Measurements from ENCODE around the gene KCNQ1.

KCNQ1 gene

GRCh38 chr11:2551131-2551530 lies 106.3 kb downstream of the KCNQ1 start:
- no peak overlapping the region for H2AFZ ChIP-seq (ENCODE audit: low read depth, low read length)
- H3K4me3 ChIP-seq (ENCODE audit: low read length) = no peak overlapping the region
- peaks cover 4% of the 10 kb centered on the region for H3K27me3 ChIP-seq (ENCODE audit: insufficient read depth, low read length)

DNA sequence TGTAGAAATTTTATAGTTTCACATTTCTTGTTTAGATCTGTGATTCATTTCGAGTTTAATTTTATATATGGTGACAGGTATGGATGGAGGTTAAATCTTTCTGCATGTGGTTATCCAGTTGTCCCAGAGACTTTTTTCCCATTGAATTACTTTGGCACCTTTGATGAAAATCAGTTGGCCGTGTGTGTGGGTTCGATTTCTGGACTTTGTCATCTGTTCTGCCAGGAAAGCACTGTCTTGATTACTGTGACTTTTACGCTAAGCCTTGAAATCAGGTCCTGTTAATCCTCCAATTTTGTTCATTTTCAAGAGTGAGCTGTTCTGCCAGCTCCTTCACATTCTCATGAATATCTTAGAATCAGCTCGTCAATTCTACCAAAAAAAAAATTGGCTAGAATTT lies 107.4 kb downstream of the KCNQ1 start:
- H3K4me1 ChIP-seq (ENCODE audit: insufficient read depth, low read length) = no peaks in the 10 kb centered on the region
- no peak overlapping the region for H3K4me3 ChIP-seq (ENCODE audit: low read length)
- no peaks in the 10 kb centered on the region for H3K9me3 ChIP-seq (ENCODE audit: low read length)
- H3K27me3 ChIP-seq (ENCODE audit: insufficient read depth, low read length) = peaks cover 4% of the 10 kb centered on the region
- no peaks in the 10 kb centered on the region for H3K36me3 ChIP-seq (ENCODE audit: insufficient read depth, low read length)
- no peak overlapping the region for H2AFZ ChIP-seq (ENCODE audit: low read depth, low read length)

More at GRCh38 chr11:2551131-2551530, 106.3 kb downstream of the KCNQ1 start:
- no peaks in the 10 kb centered on the region for H3K4me1 ChIP-seq (ENCODE audit: insufficient read depth, low read length)
- H3K36me3 ChIP-seq (ENCODE audit: insufficient read depth, low read length) = no peaks in the 10 kb centered on the region
- no peaks in the 10 kb centered on the region for H3K9me3 ChIP-seq (ENCODE audit: low read length)

- Histone ChIP-seq H3K27me3 (ENCODE audit: insufficient read depth, low read length) (peaks cover 4% of the 10 kb centered on the region), H2AFZ (ENCODE audit: low read depth, low read length) (no peak overlapping the region), H3K9me3 (ENCODE audit: low read length) (no peaks in the 10 kb centered on the region), H3K4me1 (ENCODE audit: insufficient read depth, low read length) (no peaks in the 10 kb centered on the region), H3K36me3 (ENCODE audit: insufficient read depth, low read length) (no peaks in the 10 kb centered on the region), H3K4me3 (ENCODE audit: low read length) (no peak overlapping the region)
Observed at GRCh38 chr11:2553198-2553597, 108.4 kb downstream of the KCNQ1 start.

- Histone ChIP-seq H3K36me3 (ENCODE audit: insufficient read depth, low read length) (no peaks in the 10 kb centered on the region), H3K4me1 (ENCODE audit: insufficient read depth, low read length) (no peaks in the 10 kb centered on the region), H3K9me3 (ENCODE audit: low read length) (no peaks in the 10 kb centered on the region), H3K4me3 (ENCODE audit: low read length) (no peak overlapping the region), H2AFZ (ENCODE audit: low read depth, low read length) (no peak overlapping the region), H3K27me3 (ENCODE audit: insufficient read depth, low read length) (peaks cover 4% of the 10 kb centered on the region)
Observed at GRCh38 chr11:2553886-2554285, 109.1 kb downstream of the KCNQ1 start.

DNA sequence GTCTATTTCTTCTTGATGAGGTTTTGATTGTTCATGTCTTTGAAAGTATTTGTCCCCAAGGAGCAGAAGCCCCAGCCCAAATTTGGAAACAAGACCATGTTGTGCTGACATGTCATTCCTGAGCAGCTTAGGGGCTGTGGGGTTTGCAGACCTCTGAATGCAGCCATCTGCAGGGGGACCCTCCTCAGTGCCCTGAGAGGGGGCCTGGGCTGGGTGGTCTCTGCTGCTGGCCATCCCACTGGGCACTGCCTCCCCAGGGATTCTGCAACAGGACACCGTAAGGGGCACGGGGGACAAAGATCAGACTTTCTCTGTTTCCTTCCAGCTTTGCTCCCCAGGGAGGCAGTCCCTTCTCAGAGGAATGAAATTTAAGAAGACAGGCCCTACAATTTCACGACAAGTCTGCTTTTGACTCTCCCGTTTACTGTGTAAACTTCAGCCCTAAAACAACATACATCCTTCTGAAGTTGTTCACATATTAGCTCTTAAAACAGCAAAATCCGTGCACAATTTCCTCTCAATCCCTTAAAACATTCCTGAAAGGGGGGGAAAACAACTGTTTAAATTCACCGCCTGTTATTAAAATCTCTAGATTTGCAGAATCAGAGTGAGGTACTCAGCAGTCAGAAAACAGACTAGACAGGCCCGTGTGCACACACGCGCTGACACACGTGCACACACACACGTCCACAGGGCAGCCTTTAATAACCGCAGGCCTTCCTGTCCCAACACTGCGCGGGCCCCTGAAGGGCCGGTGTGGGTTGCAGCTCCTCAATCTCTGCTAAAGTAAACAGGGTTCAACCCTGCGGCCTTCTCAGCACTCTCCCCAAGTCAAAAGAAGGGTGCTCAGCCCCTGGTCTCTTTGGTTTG lies 109.8 kb downstream of the KCNQ1 start:
- no peak overlapping the region for H3K4me3 ChIP-seq (ENCODE audit: low read length)
- no peaks in the 10 kb centered on the region for H3K36me3 ChIP-seq (ENCODE audit: insufficient read depth, low read length)
- H3K9me3 ChIP-seq (ENCODE audit: low read length) = no peaks in the 10 kb centered on the region
- peaks cover 4% of the 10 kb centered on the region for H3K27me3 ChIP-seq (ENCODE audit: insufficient read depth, low read length)
- no peak overlapping the region for H2AFZ ChIP-seq (ENCODE audit: low read depth, low read length)
- no peaks in the 10 kb centered on the region for H3K4me1 ChIP-seq (ENCODE audit: insufficient read depth, low read length)

DNA sequence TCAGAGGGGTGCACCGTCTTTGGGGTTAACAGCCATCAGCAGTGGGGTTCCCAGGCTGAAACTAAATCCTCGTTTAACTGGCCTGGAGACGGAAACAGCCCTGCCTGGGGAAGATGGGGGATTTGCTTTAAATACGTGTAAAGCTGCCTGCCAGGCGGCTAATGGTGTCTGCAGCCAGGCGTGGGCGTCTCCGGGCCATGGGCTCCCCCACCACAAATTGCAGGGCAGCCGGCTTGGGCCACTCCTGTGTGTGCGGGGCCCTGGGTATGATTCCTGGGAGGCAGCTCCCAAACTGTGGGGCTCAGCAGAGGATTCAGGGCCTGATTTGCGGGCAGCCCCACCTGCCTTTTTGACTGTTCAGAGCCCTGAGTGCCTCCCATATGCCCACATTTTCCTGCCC lies 110.5 kb downstream of the KCNQ1 start:
- Histone ChIP-seq H3K36me3 (ENCODE audit: insufficient read depth, low read length) (no peaks in the 10 kb centered on the region), H3K4me1 (ENCODE audit: insufficient read depth, low read length) (no peaks in the 10 kb centered on the region), H3K27me3 (ENCODE audit: insufficient read depth, low read length) (peaks cover 4% of the 10 kb centered on the region), H2AFZ (ENCODE audit: low read depth, low read length) (no peak overlapping the region), H3K9me3 (ENCODE audit: low read length) (no peaks in the 10 kb centered on the region), H3K4me3 (ENCODE audit: low read length) (no peak overlapping the region)

DNA sequence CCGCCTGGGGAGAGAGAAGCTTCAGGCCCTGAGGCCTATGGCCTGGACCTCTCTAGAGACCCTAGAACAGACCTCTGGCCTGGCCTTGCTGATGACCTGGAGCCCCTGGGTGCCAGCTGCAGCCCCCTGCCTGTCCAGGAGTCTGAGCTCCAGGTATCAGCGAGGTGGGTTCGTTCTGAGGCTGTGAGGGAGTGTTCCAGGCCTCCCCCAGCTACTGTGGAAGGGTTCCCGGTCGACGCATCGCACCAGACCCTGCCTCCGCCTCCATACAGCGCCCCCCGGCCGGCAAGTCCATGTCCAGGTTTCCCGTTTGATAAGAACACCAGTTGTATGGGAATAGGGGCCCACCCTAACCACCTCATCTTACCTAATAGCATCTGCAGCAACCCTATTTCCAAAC lies 111.1 kb downstream of the KCNQ1 start:
- Histone ChIP-seq H3K4me3 (ENCODE audit: low read length) (no peak overlapping the region), H3K9me3 (ENCODE audit: low read length) (no peaks in the 10 kb centered on the region), H3K36me3 (ENCODE audit: insufficient read depth, low read length) (no peaks in the 10 kb centered on the region), H2AFZ (ENCODE audit: low read depth, low read length) (no peak overlapping the region), H3K4me1 (ENCODE audit: insufficient read depth, low read length) (no peaks in the 10 kb centered on the region), H3K27me3 (ENCODE audit: insufficient read depth, low read length) (peaks cover 2% of the 10 kb centered on the region)

GRCh38 chr11:2557381-2557780 lies 112.6 kb downstream of the KCNQ1 start:
- H3K4me3 ChIP-seq (ENCODE audit: low read length) = no peak overlapping the region
- no peak overlapping the region for H2AFZ ChIP-seq (ENCODE audit: low read depth, low read length)

DNA sequence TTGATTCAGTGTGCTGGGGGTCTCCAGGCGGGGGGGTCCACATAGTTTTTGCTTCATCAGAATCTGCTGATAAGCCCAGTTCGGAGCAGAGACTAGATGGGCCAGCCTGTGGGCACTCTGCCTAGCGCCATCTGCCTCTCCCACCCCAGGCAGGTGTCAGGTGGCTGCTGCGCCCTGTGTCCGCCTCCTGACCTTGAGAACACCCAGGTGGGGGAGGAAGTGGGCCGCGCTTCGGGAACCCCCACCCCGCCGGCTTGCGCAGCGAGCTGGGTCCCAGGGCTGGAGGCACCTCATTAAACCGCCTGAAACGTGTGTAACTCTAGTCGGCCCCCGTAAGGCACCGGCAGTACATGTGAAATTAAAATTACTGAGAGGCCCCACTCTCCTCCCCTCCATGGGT lies 113.6 kb downstream of the KCNQ1 start:
- H3K27me3 ChIP-seq (ENCODE audit: insufficient read depth, low read length) = peaks cover 2% of the 10 kb centered on the region
- H3K9me3 ChIP-seq (ENCODE audit: low read length) = no peaks in the 10 kb centered on the region
- no peaks in the 10 kb centered on the region for H3K4me1 ChIP-seq (ENCODE audit: insufficient read depth, low read length)
- no peak overlapping the region for H3K4me3 ChIP-seq (ENCODE audit: low read length)
- H3K36me3 ChIP-seq (ENCODE audit: insufficient read depth, low read length) = no peaks in the 10 kb centered on the region
- no peak overlapping the region for H2AFZ ChIP-seq (ENCODE audit: low read depth, low read length)

More at GRCh38 chr11:2557381-2557780, 112.6 kb downstream of the KCNQ1 start:
- H3K36me3 ChIP-seq (ENCODE audit: insufficient read depth, low read length) = no peaks in the 10 kb centered on the region
- no peaks in the 10 kb centered on the region for H3K4me1 ChIP-seq (ENCODE audit: insufficient read depth, low read length)
- H3K27me3 ChIP-seq (ENCODE audit: insufficient read depth, low read length) = peaks cover 2% of the 10 kb centered on the region
- H3K9me3 ChIP-seq (ENCODE audit: low read length) = no peaks in the 10 kb centered on the region

DNA sequence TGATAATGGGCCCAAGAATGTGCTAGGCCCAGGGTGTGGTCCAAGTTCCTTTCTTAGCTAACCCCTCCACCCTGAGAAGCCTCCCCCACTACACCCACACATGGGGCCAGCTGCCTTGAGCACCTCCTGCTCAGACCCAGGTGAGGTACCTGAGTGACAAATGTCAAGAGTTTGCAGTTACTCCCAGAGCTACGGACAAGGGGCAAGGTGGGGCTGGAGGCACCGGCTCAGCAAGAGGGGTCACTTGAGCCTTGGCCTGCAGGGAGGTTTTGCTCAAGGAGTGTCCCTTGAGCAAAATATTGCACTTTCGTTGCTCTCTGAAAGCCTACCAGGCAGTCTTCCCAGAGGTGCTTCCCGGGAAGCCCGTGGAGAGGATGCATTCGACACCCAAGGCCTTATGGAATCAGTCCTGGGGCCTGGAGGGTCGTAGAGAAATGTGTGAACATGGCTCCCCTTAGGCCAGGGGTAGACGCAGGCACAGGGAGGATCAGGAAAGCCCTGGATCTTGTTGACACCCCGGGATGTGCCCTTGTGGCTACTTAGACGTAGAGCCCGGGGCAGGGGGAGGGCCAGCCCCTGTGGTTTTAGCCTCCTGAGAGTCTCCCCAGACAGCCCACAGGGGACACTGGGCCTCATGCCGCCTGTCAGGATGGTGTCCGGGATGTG lies 114.2 kb downstream of the KCNQ1 start:
- no peaks in the 10 kb centered on the region for H3K9me3 ChIP-seq (ENCODE audit: low read length)
- H3K27me3 ChIP-seq (ENCODE audit: insufficient read depth, low read length) = peaks cover 2% of the 10 kb centered on the region
- H2AFZ ChIP-seq (ENCODE audit: low read depth, low read length) = no peak overlapping the region
- no peaks in the 10 kb centered on the region for H3K36me3 ChIP-seq (ENCODE audit: insufficient read depth, low read length)
- no peaks in the 10 kb centered on the region for H3K4me1 ChIP-seq (ENCODE audit: insufficient read depth, low read length)
- H3K4me3 ChIP-seq (ENCODE audit: low read length) = no peak overlapping the region

- Histone ChIP-seq H3K4me1 (ENCODE audit: insufficient read depth, low read length) (no peaks in the 10 kb centered on the region), H3K27me3 (ENCODE audit: insufficient read depth, low read length) (no peaks in the 10 kb centered on the region), H3K4me3 (ENCODE audit: low read length) (no peak overlapping the region), H3K9me3 (ENCODE audit: low read length) (no peaks in the 10 kb centered on the region), H3K36me3 (ENCODE audit: insufficient read depth, low read length) (no peaks in the 10 kb centered on the region), H2AFZ (ENCODE audit: low read depth, low read length) (no peak overlapping the region)
Observed at GRCh38 chr11:2559527-2560311, 114.9 kb downstream of the KCNQ1 start.

- no peak overlapping the region for H2AFZ ChIP-seq (ENCODE audit: low read depth, low read length)
- no peaks in the 10 kb centered on the region for H3K9me3 ChIP-seq (ENCODE audit: low read length)
- H3K4me1 ChIP-seq (ENCODE audit: insufficient read depth, low read length) = no peaks in the 10 kb centered on the region
Observed at GRCh38 chr11:2561696-2562581, 117.1 kb downstream of the KCNQ1 start.

More at GRCh38 chr11:2561696-2562581, 117.1 kb downstream of the KCNQ1 start:
- Histone ChIP-seq H3K36me3 (ENCODE audit: insufficient read depth, low read length) (no peaks in the 10 kb centered on the region), H3K27me3 (ENCODE audit: insufficient read depth, low read length) (no peaks in the 10 kb centered on the region), H3K4me3 (ENCODE audit: low read length) (no peak overlapping the region)
